ENCODE measurements around the gene DMAC2L. TPM values are rescaled to one million over a fixed set of nuclear protein-coding genes. Genes with fewer than 3 reads are reported as not detected.
"Not testable (repeated sequence)": the region's sequence is repeated elsewhere in the genome, so short reads cannot be mapped to it uniquely, and the experiment has no call there.

DMAC2L gene
- total and polyA plus RNA-seq, 5 experiments from 2014 or later = 15.7 to 22.2 (median 19.4) TPM

DNA sequence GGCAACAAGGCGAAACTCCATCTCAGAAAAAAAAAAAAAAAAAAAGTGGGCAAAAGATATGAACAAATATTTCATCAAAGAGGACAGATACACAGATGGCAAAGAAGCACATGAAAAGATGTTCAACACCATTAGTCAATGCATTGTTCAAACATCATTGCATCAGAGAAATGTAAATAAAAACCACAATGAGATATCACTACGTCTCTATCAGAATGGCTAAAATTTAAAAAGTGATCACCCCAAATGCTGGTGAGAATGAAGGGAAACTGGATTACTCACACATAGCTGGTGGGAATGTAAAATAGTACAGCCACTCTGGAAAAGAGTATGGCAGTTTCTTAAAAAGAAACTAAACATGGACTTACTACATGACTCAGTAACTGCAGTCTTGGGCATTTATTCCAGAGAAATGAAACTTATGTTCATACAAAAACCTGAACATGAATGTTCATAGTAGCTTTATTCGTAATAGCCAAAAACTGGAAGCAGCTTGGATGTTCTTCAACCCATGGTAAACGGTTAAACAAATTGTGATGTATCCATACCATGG lies 3.7 kb upstream of the DMAC2L start:
- no peak for ATAC-seq
- no peak overlapping the region for H3K4me3 Mint-ChIP-seq

GRCh38 chr14:50310445-50310844 lies 1.7 kb upstream of the DMAC2L start:
- Mint-ChIP-seq H3K27ac (peak overlapping the region in 1 of 10 donors; percentile 43), H3K27me3 (no peaks in the 10 kb centered on the region), H3K9me3 (no peaks in the 10 kb centered on the region), H3K4me1 (peaks cover 15 to 35% (median 29%) of the 10 kb centered on the region in 4 donors), H3K4me3 (peak overlapping the region in 9 of 10 donors; percentile 25 to 93 (median 55)), H3K36me3 (peaks cover 0 to 5% (median 5%) of the 10 kb centered on the region in 3 donors)
- POLR2A ChIA-PET = interaction anchor here (2.2 kb wide), 1 partner anchor 79 kb away, joined by 9 read pairs; the partner anchor contains the start of gene SOS2
- DNase-seq (no peak), ATAC-seq (no peak)

More for the DNA sequence above, 3.7 kb upstream of the DMAC2L start:
- Mint-ChIP-seq H3K27me3 (no peaks in the 10 kb centered on the region), H3K27ac (no peak overlapping the region), H3K36me3 (peaks cover 0 to 2% (median 0%) of the 10 kb centered on the region in 3 donors), H3K9me3 (no peaks in the 10 kb centered on the region), H3K4me1 (peaks cover 11 to 24% (median 18%) of the 10 kb centered on the region in 4 donors)
- POLR2A ChIA-PET = no interaction called here
- DNase-seq = no peak

DNA sequence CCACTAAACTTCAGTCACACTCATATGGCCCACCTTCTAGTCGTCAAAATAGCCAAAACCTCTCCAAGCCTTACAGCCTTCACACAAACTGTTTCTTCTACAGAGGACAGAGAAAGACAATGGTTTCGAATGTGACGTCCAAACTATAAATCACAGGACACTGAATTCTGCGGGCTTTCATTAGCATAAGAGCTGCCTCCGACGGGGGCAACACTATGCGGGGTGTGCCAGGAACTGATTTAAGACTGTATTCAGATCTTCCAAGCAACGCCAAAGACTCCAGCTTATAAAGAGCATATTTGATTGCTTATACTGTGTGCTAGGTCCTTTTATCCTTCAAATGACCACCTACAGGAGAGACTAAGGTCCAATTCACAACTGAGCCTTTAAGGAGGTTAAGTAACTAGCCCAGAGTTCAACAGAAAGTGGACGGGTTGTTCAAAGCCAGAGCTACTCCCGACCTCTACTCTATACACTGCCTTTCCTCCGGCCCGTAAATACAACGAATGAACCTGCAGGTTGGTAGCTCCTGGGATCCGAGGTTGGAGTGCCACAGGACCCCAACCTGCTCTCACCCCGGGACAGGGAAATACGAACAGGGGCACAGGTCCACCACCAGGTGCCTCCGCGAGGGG lies 670 bp upstream of the DMAC2L start:
- Mint-ChIP-seq H3K27ac (peak overlapping the region; percentile 90 to 99 (median 98)), H3K9me3 (no peaks in the 10 kb centered on the region), H3K27me3 (no peaks in the 10 kb centered on the region), H3K4me3 (peak overlapping the region; percentile 91 to 99 (median 96)), H3K36me3 (peaks cover 0 to 14% (median 11%) of the 10 kb centered on the region in 3 donors), H3K4me1 (peaks cover 19 to 44% (median 37%) of the 10 kb centered on the region in 4 donors)
- no peak for DNase-seq
- ATAC-seq = no peak
- POLR2A ChIA-PET = interaction anchor here (0.7 to 2.2 kb wide), 12 partner anchors 8 to 784 kb away, joined by 3 to 9 read pairs (median 4); partner anchors contain the start of genes KLHDC2, MAP4K5, NEMF and SOS2

GRCh38 chr14:50312734-50313054 lies 570 bp downstream of the DMAC2L start:
- no peaks in the 10 kb centered on the region for H3K9me3 Mint-ChIP-seq
- POLR2A ChIA-PET = interaction anchor here (0.6 to 2.2 kb wide), 10 partner anchors 8 to 782 kb away, joined by 3 to 9 read pairs (median 4); partner anchors contain the start of genes MAP4K5, NEMF, SOS2 and TRIM9
- H3K36me3 Mint-ChIP-seq = peaks cover 0 to 16% (median 11%) of the 10 kb centered on the region in 3 donors
- peak in 4 of 10 donors; percentile 55 to 80 (median 70) for DNase-seq
- H3K27me3 Mint-ChIP-seq = no peaks in the 10 kb centered on the region
- H3K4me1 Mint-ChIP-seq = peaks cover 20 to 52% (median 47%) of the 10 kb centered on the region in 4 donors
- H3K4me3 Mint-ChIP-seq = peak overlapping the region; percentile 91 to 99 (median 96)
- peak; percentile 58 to 66 for ATAC-seq
- H3K27ac Mint-ChIP-seq = peak overlapping the region; percentile 94 to 99 (median 98)

DNA sequence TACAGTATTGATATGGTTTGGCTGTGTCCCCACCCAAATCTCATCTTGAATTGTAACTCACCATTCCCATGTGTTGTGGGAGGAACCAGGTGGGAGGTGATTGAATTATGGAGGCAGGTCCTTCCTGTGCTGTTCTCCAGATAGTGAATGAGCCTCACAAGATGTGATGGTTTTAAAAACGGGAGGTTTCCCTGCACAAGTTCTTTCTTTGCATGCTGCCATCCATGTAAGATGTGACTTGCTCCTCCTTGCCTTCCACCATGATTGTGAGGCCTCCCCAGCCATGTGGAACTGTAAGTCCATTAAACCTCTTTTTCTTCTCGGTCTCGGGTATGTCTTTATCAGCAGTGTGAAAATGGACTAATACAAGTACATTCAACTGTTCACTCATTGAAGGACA lies 2.0 kb downstream of the DMAC2L start:
- H3K9me3 Mint-ChIP-seq, H3K27me3 Mint-ChIP-seq, ATAC-seq, DNase-seq, POLR2A ChIA-PET: not testable (repeated sequence)
- H3K4me3 Mint-ChIP-seq = peak overlapping the region in 7 of 10 donors; percentile 22 to 97 (median 45)
- peak overlapping the region in 6 of 10 donors; percentile 20 to 99 (median 90) for H3K27ac Mint-ChIP-seq
- peaks cover 21 to 56% (median 50%) of the 10 kb centered on the region in 4 donors for H3K4me1 Mint-ChIP-seq
- peaks cover 0 to 14% (median 11%) of the 10 kb centered on the region in 3 donors for H3K36me3 Mint-ChIP-seq

DNA sequence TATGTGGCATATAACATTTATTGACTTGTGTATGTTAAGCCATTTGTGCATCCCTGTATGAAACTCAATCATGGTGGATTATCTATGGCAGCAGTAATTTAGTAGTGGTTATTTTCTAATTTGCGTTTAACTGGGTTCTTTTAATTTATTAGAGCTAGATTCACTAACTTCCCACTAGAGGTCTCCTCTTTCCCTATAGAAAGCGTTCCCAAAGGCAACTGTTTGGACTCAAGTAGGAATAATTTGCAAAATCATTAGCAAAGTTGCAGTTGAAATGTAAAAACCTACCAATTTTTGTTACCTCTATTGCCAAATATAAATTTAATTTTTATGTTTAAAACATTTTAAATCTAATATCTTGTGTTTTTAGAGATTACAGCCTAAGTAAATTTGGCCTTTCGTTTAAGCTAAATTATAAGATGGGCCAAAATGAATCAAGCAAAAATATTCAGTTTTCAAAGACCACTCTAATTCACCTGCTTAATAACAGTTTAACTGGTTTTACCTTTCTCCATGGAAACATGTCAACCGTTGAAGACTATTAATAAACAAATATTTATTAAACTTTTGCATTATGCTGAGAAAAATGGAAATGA lies 6.0 kb downstream of the DMAC2L start:
- POLR2A ChIA-PET = no interaction called here
- H3K36me3 Mint-ChIP-seq = peaks cover 0 to 22% (median 13%) of the 10 kb centered on the region in 3 donors
- peaks cover 10 to 45% (median 36%) of the 10 kb centered on the region in 4 donors for H3K4me1 Mint-ChIP-seq
- no peaks in the 10 kb centered on the region for H3K27me3 Mint-ChIP-seq
- H3K9me3 Mint-ChIP-seq = no peaks in the 10 kb centered on the region
- H3K27ac Mint-ChIP-seq = no peak overlapping the region
- DNase-seq (no peak), ATAC-seq (no peak)
- H3K4me3 Mint-ChIP-seq = no peak overlapping the region

DNA sequence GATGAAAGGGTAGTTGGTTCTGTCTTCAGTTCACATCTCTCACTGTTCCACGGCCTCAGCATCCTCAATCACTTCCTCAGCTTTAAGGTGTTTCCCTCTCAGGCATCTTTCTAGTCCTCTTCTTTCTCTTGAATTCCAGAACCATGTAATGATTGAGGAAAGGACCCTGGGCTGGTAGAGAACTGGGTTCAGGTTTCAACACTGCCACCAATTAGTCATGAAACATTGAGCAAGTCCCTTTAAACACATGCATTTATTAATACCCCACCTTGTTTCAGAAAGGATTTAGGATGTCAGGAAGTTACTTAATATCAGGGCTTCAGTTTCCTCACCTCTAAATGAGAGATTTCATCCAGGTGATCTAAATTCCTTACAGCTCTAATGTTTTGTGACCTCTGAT lies 7.2 kb downstream of the DMAC2L start:
- ATAC-seq (no peak), DNase-seq (no peak)
- POLR2A ChIA-PET = no interaction called here
- H3K9me3 Mint-ChIP-seq = no peaks in the 10 kb centered on the region
- peaks cover 0 to 32% (median 14%) of the 10 kb centered on the region in 3 donors for H3K36me3 Mint-ChIP-seq
- H3K27me3 Mint-ChIP-seq = no peaks in the 10 kb centered on the region
- H3K4me1 Mint-ChIP-seq = peaks cover 8 to 33% (median 25%) of the 10 kb centered on the region in 4 donors
- peak overlapping the region in 4 of 10 donors; percentile 12 to 67 (median 39) for H3K27ac Mint-ChIP-seq
- H3K4me3 Mint-ChIP-seq = no peak overlapping the region

DNA sequence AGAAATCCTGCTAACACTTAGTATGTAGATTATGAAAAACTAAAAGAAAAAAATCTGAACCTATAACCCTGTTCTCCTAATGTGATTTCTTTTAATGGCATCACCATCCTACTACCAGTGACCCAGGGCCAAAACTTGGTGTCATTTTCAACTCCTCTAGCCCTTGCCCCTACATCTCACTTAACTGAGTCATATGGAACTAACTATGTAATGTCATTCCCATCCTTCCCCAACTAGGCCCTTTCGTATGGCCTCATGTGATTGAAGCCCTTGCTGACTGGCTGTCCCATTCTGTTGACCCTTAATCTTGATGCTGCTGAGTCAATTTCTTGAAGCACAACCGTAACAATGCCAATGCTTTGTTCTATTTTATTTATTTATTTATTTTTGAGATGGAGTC lies 7.6 kb downstream of the DMAC2L start:
- peaks cover 0 to 37% (median 13%) of the 10 kb centered on the region in 3 donors for H3K36me3 Mint-ChIP-seq
- H3K27me3 Mint-ChIP-seq = no peaks in the 10 kb centered on the region
- H3K9me3 Mint-ChIP-seq = no peaks in the 10 kb centered on the region
- H3K27ac Mint-ChIP-seq = peak overlapping the region in 1 of 10 donors; percentile 78
- no peak overlapping the region for H3K4me3 Mint-ChIP-seq
- POLR2A ChIA-PET = interaction anchor here (0.6 kb wide), 1 partner anchor 200 kb away, joined by 4 read pairs; no protein-coding TSS in a partner anchor
- DNase-seq = no peak
- peaks cover 7 to 31% (median 23%) of the 10 kb centered on the region in 4 donors for H3K4me1 Mint-ChIP-seq
- no peak for ATAC-seq

GRCh38 chr14:50320283-50320682 lies 8.2 kb downstream of the DMAC2L start:
- ATAC-seq (no peak), DNase-seq (no peak)
- H3K27me3 Mint-ChIP-seq = no peaks in the 10 kb centered on the region
- H3K4me1 Mint-ChIP-seq = peaks cover 7 to 31% (median 22%) of the 10 kb centered on the region in 4 donors
- peaks cover 0 to 38% (median 13%) of the 10 kb centered on the region in 3 donors for H3K36me3 Mint-ChIP-seq
- POLR2A ChIA-PET = interaction anchor here (0.6 to 0.9 kb wide), 3 partner anchors 7 to 200 kb away, joined by 3 to 4 read pairs (median 4); partner anchors contain the start of gene SOS2
- no peak overlapping the region for H3K4me3 Mint-ChIP-seq
- H3K27ac Mint-ChIP-seq = no peak overlapping the region
- no peaks in the 10 kb centered on the region for H3K9me3 Mint-ChIP-seq

DNA sequence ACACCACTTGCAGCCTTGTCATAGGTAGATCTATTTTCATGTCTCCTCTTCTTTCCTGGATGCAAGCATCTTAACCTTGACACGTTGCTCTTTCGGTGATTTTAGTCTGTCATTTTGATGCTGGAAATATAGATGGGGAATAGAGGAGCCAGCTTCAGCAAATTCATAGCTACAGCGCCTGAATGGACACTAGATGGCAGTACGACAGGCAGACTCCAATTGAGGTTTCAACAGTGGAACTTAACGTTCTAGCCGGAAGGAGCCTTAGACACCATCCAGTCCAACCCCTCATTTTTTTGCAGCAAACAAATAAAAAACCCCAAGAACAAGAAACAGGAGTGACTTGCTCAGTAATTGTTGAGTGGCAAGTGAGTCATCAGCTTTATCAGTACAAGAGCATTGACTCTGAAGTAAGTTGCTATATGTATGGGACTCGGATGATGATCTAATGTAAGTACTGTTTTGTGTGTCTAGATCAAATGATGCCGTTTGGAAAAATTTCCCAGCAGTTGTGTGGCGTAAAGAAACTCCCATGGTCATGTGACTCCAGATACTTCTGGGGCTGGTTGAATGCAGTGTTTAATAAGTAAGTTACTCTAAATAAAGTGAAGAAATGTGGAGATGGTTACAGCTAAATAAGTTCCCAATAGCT lies 9.0 kb downstream of the DMAC2L start:
- Mint-ChIP-seq H3K4me3 (no peak overlapping the region), H3K36me3 (peaks cover 0 to 38% (median 11%) of the 10 kb centered on the region in 3 donors), H3K4me1 (peaks cover 5 to 24% (median 17%) of the 10 kb centered on the region in 4 donors), H3K9me3 (no peaks in the 10 kb centered on the region), H3K27ac (no peak overlapping the region), H3K27me3 (no peaks in the 10 kb centered on the region)
- DNase-seq (peak; percentile 22 to 83 (median 66)), ATAC-seq (peak; percentile 97 to 98)
- POLR2A ChIA-PET = interaction anchor here (0.6 to 2.7 kb wide), 5 partner anchors 8 to 703 kb away, joined by 3 to 8 read pairs (median 3); partner anchors contain the start of genes MAP4K5 and SOS2

DNA sequence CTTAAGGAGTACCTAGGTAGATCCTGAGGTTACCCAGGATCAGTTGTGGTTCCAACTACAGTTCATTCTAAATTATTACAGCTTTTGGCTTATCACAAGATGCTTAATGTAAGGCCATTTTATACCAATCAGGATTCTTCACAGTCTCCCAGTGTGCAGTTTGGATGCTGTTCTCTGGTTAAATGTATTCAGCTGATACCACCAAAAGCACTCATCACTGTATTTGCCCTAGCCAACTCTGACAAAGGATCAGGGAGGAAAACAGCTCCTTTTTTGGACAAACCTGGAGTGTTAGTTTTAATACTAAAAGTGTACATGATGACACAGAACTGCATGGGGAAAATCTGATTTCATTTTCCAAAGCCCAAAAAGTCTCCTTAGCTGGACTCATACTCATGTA lies 19.5 kb downstream of the DMAC2L start:
- Mint-ChIP-seq H3K27ac (peak overlapping the region in 5 of 10 donors; percentile 2 to 77 (median 28)), H3K4me1 (peaks cover 7 to 14% (median 14%) of the 10 kb centered on the region in 4 donors), H3K9me3 (no peaks in the 10 kb centered on the region), H3K36me3 (peaks cover 0 to 44% (median 3%) of the 10 kb centered on the region in 3 donors), H3K4me3 (no peak overlapping the region), H3K27me3 (no peaks in the 10 kb centered on the region)
- DNase-seq = no peak
- ATAC-seq = no peak
- POLR2A ChIA-PET = no interaction called here

- H3K4me1 Mint-ChIP-seq = peaks cover 7 to 15% (median 15%) of the 10 kb centered on the region in 4 donors
- peak overlapping the region in 2 of 10 donors; percentile 4 to 9 for H3K27ac Mint-ChIP-seq
- POLR2A ChIA-PET = interaction anchor here (0.8 to 1.2 kb wide), 2 partner anchors 8 to 69 kb away, joined by 3 read pairs; no protein-coding TSS in a partner anchor
- peaks cover 0 to 39% (median 3%) of the 10 kb centered on the region in 3 donors for H3K36me3 Mint-ChIP-seq
- no peak for DNase-seq
- no peaks in the 10 kb centered on the region for H3K9me3 Mint-ChIP-seq
- H3K4me3 Mint-ChIP-seq = no peak overlapping the region
- H3K27me3 Mint-ChIP-seq = no peaks in the 10 kb centered on the region
- ATAC-seq = no peak
Measured at GRCh38 chr14:50333014-50333509, 20.9 kb downstream of the DMAC2L start.

Measured in naive thymus-derived CD8-positive, alpha-beta T cell (primary cell).